Left renal pelvis (tissue), 4 donors: ENCODE results near the gene HELZ. TPM values are rescaled to one million over a fixed set of nuclear protein-coding genes. Genes with fewer than 3 reads are reported as not detected.

Experiments used
- DNase-seq, 4 donors: peaks; one replicate each; pipeline ENCODE4 v3.0.0-alpha.2; 2013; ENCODE audit warnings: low read depth in 4 of 4, low spot score in 3 of 4
- polyA plus RNA-seq, 4 donors: library from polyadenylated mRNA; unstranded; fragments of 120-200 nt; gene quantifications; one replicate each; pipeline ENCODE4 v1.2.1, GENCODE V29; 2013; ENCODE audit not compliant: insufficient read length in 4 of 4

HELZ gene
- polyA plus RNA-seq, 4 donors = 23.8 to 34.7 (median 31.0) TPM

- no peak for DNase-seq
Observed at GRCh38 chr17:67035131-67036083, 209.6 kb downstream of the HELZ start.

- DNase-seq = no peak
Observed at GRCh38 chr17:67033613-67034012, 211.4 kb downstream of the HELZ start.

- no peak for DNase-seq
Observed at GRCh38 chr17:67032985-67033384, 212.0 kb downstream of the HELZ start.

GRCh38 chr17:67032382-67032781 lies 212.6 kb downstream of the HELZ start:
- no peak for DNase-seq

- no peak for DNase-seq
Observed at GRCh38 chr17:67030641-67031040, 214.4 kb downstream of the HELZ start.

- DNase-seq = no peak
Observed at GRCh38 chr17:67027031-67027628, 217.9 kb downstream of the HELZ start.

- DNase-seq = no peak
Observed at GRCh38 chr17:67026341-67026740, 218.7 kb downstream of the HELZ start.

GRCh38 chr17:67025216-67025792 lies 219.7 kb downstream of the HELZ start:
- DNase-seq = no peak

GRCh38 chr17:67024736-67025135 lies 220.3 kb downstream of the HELZ start:
- no peak for DNase-seq

- no peak for DNase-seq
Observed at GRCh38 chr17:67022451-67022810, 222.6 kb downstream of the HELZ start.

- no peak for DNase-seq
Observed at GRCh38 chr17:67021743-67022450, 223.1 kb downstream of the HELZ start.

- DNase-seq = no peak
Observed at GRCh38 chr17:67021196-67021595, 223.8 kb downstream of the HELZ start.

Other genes starting within 250 kb of the HELZ start
- under 1 TPM in 1 of 4 donors, not detected in 3; 0.11 TPM for gene CACNG1, start 200.6 kb downstream of the HELZ start, polyA plus RNA-seq
- gene PSMD12, start 121.4 kb upstream of the HELZ start, polyA plus RNA-seq = 10 to 100 TPM; 33.6 to 52.9 (median 46.1) TPM
- 10 to 100 TPM; 11.2 to 25.7 (median 20.6) TPM for gene PITPNC1, start 132.1 kb upstream of the HELZ start, polyA plus RNA-seq